Loucy (cell line): Measurements from ENCODE around the gene VSIG8.

ENCODE experiments used
- H2AFZ ChIP-seq: fragments of 200-600 bp; sonication (generic); 2 replicates; pipeline ENCODE4 v1.6.0; 2016; ENCODE audit warnings: antibody characterized with exemption, mild to moderate bottlenecking, low read length, moderate library complexity
- H3F3A ChIP-seq: fragments of 200-600 bp; 2 replicates; pipeline ENCODE4 v1.6.0; 2016; ENCODE audit warnings: antibody characterized with exemption, low read depth, mild to moderate bottlenecking
- H3K27me3 ChIP-seq: fragments of 200-600 bp; sonication (generic); 2 replicates; pipeline ENCODE4 v1.6.1; 2014; ENCODE audit warnings: low read length, mild to moderate bottlenecking; ENCODE audit not compliant: insufficient read depth, poor library complexity, severe bottlenecking
- H3K36me3 ChIP-seq: fragments of 200-600 bp; sonication (generic); 2 replicates; pipeline ENCODE4 v1.6.1; 2016; ENCODE audit warnings: low read length; ENCODE audit not compliant: insufficient read depth
- H3K4me1 ChIP-seq: fragments of 200-600 bp; sonication (generic); 2 replicates; pipeline ENCODE4 v1.5.1; 2014; ENCODE audit warnings: low read length, mild to moderate bottlenecking; ENCODE audit not compliant: insufficient read depth, poor library complexity, severe bottlenecking
- H3K4me2 ChIP-seq: fragments of 200-600 bp; sonication (generic); 2 replicates; pipeline ENCODE4 v1.6.0; 2014; ENCODE audit warnings: antibody characterized with exemption, low read length, low read depth, mild to moderate bottlenecking; ENCODE audit not compliant: poor library complexity, severe bottlenecking
- H3K4me3 ChIP-seq: fragments of 200-600 bp; sonication (generic); 2 replicates; pipeline ENCODE4 v1.5.1; 2014; ENCODE audit warnings: low read length, mild to moderate bottlenecking, mixed read lengths; ENCODE audit not compliant: poor library complexity, severe bottlenecking
- H3K79me2 ChIP-seq: fragments of 200-600 bp; sonication (generic); 2 replicates; pipeline ENCODE4 v1.6.1; 2014; ENCODE audit warnings: low read length; ENCODE audit not compliant: insufficient read depth
- H3K9ac ChIP-seq: fragments of 200-600 bp; sonication (generic); 2 replicates; pipeline ENCODE4 v1.6.0; 2014; ENCODE audit warnings: mild to moderate bottlenecking, low read depth, low read length, moderate library complexity; ENCODE audit not compliant: poor library complexity, severe bottlenecking
- H3K9me2 ChIP-seq: fragments of 200-600 bp; sonication (generic); replicated peaks from 2 replicates; pipeline ENCODE4 v1.6.1; 2016; ENCODE audit warnings: low read depth, low read length, mixed read lengths
- H3K9me3 ChIP-seq: fragments of 200-600 bp; sonication (generic); 2 replicates; pipeline ENCODE4 v1.6.1; 2014; ENCODE audit warnings: mild to moderate bottlenecking, antibody characterized with exemption, low read length, low read depth; ENCODE audit not compliant: insufficient read depth
- H4K20me1 ChIP-seq: fragments of 200-600 bp; sonication (generic); 2 replicates; pipeline ENCODE4 v1.6.0; 2014; ENCODE audit warnings: antibody characterized with exemption, low read length, mild to moderate bottlenecking; ENCODE audit not compliant: insufficient read depth, poor library complexity, severe bottlenecking
- EZH2phosphoT487 ChIP-seq: fragments of 200-600 bp; IDR thresholded peaks from 2 replicates; pipeline ENCODE4 v1.6.1; 2018; ENCODE audit warnings: antibody characterized with exemption, mild to moderate bottlenecking, moderate library complexity, borderline replicate concordance
- TF ChIP-seq, protein P1 (sequence below): fragments of 200-600 bp; sonication (generic); conservative IDR thresholded peaks from 2 replicates; pipeline ENCODE4 v1.5.1; 2014; ENCODE audit warnings: mild to moderate bottlenecking, antibody characterized with exemption, low read length

VSIG8 gene

DNA sequence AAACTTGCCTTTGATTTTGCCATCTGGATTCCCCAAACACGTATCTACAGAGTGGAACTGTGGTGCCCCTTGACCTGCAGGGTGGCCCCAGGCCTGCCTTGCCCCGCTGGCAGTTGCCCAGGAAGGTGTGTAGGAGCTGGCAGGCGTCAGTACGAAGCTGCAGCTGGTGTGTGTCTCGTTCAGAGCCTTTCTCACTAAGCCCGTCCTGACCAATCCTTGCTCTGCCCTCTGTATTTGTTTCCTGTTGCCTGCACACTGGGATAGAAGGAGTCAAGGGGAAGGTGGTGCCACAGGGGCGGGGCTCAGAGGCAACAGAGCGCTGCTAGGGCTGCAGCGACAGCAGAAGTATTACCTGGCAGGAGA, 5.2 kb upstream of the VSIG8 start:
- peaks cover 52% of the 10 kb centered on the region for H3K4me1 ChIP-seq
- no peaks in the 10 kb centered on the region for H3K36me3 ChIP-seq
- H2AFZ ChIP-seq, result no peak overlapping the region
- H3K27me3 ChIP-seq, result no peaks in the 10 kb centered on the region
- no peaks in the 10 kb centered on the region for H4K20me1 ChIP-seq
- H3K9me2 ChIP-seq, result no peaks in the 10 kb centered on the region
- H3K4me3 ChIP-seq, result no peak overlapping the region
- no peak overlapping the region for H3K4me2 ChIP-seq
- H3F3A ChIP-seq, result no peaks in the 10 kb centered on the region
- TF ChIP-seq EZH2phosphoT487, result no peak
- TF ChIP-seq, protein P1, sequence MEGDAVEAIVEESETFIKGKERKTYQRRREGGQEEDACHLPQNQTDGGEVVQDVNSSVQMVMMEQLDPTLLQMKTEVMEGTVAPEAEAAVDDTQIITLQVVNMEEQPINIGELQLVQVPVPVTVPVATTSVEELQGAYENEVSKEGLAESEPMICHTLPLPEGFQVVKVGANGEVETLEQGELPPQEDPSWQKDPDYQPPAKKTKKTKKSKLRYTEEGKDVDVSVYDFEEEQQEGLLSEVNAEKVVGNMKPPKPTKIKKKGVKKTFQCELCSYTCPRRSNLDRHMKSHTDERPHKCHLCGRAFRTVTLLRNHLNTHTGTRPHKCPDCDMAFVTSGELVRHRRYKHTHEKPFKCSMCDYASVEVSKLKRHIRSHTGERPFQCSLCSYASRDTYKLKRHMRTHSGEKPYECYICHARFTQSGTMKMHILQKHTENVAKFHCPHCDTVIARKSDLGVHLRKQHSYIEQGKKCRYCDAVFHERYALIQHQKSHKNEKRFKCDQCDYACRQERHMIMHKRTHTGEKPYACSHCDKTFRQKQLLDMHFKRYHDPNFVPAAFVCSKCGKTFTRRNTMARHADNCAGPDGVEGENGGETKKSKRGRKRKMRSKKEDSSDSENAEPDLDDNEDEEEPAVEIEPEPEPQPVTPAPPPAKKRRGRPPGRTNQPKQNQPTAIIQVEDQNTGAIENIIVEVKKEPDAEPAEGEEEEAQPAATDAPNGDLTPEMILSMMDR, result no peak
- H3K79me2 ChIP-seq, result no peaks in the 10 kb centered on the region
- peak overlapping the region; percentile 10 for H3K9ac ChIP-seq
- no peaks in the 10 kb centered on the region for H3K9me3 ChIP-seq

DNA sequence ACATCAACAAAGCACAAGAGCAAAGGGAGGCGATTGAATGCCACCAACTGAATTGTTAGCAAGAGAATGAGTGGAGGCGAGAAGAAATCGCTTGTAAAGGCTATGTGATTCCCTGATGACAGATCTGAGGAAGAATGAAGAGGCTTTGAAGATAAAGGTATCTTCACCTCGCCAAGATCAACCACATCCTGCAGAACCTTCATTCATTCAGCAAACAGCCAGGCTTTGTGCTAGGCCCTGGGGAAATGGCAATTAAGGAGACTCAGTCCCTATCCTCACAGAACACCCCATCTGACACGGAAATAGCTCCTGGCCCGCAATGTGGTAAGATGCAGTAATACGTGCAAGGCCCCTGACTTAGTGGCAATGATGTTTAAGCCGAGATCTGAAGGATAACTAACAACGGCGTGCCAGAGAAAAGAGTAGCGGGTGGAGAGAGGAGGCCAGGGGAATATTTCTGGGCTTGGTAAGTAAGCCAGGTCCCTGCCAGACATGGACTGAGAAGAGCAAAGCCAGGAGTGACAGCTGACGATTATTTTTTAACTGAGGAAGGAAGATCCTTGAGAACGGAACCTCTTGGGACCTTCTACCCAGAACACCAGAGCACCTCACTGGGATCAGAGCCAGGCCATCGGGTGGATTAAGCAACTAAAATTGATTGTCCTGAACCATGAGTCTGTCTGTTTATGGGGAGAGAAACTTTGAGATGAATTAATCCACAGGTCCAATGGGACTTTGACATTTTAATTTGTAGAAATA, 4.6 kb upstream of the VSIG8 start:
- no peaks in the 10 kb centered on the region for H3K9me2 ChIP-seq
- H3K27me3 ChIP-seq, result no peaks in the 10 kb centered on the region
- H3K36me3 ChIP-seq, result no peaks in the 10 kb centered on the region
- H3K79me2 ChIP-seq, result no peaks in the 10 kb centered on the region
- H2AFZ ChIP-seq, result no peak overlapping the region
- no peak overlapping the region for H3K4me3 ChIP-seq
- no peaks in the 10 kb centered on the region for H3K9me3 ChIP-seq
- H3K4me1 ChIP-seq, result peaks cover 52% of the 10 kb centered on the region
- no peaks in the 10 kb centered on the region for H4K20me1 ChIP-seq
- H3K4me2 ChIP-seq, result peak overlapping the region; percentile 7
- no peaks in the 10 kb centered on the region for H3F3A ChIP-seq
- TF ChIP-seq, protein P1, result no peak
- no peak for TF ChIP-seq EZH2phosphoT487
- H3K9ac ChIP-seq, result peak overlapping the region; percentile 10

DNA sequence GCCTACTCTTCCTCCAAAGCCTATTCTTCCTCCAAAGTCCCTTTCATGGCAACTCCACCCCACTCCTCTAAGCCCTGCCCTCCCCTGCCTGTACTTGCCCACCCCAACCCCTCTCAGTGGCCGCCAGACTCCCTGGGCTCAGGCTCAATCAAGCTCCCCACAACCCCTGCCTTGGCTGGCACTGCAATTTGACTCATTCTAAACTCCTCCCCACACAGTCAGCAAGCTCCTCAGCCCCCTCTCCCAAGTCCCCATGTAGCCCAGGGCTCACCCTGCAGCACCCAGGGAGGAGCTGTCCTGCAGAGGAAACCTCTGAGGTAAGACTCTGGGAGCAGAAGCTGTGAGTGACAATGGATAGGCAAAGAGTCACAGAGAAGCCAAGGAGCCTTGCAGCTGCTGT, 3.6 kb upstream of the VSIG8 start:
- no peaks in the 10 kb centered on the region for H3K27me3 ChIP-seq
- H3K9ac ChIP-seq, result no peak overlapping the region
- H3K36me3 ChIP-seq, result no peaks in the 10 kb centered on the region
- H4K20me1 ChIP-seq, result no peaks in the 10 kb centered on the region
- H3F3A ChIP-seq, result no peaks in the 10 kb centered on the region
- no peak overlapping the region for H3K4me2 ChIP-seq
- H3K79me2 ChIP-seq, result no peaks in the 10 kb centered on the region
- peaks cover 52% of the 10 kb centered on the region for H3K4me1 ChIP-seq
- H3K9me3 ChIP-seq, result no peaks in the 10 kb centered on the region
- no peak for TF ChIP-seq EZH2phosphoT487
- TF ChIP-seq, protein P1, result no peak
- H3K9me2 ChIP-seq, result no peaks in the 10 kb centered on the region
- no peak overlapping the region for H3K4me3 ChIP-seq
- H2AFZ ChIP-seq, result no peak overlapping the region
